MCF 10A (cell line): Measurements from ENCODE around the gene PDZRN3. TPM values are rescaled to one million over a fixed set of nuclear protein-coding genes. Genes with fewer than 3 reads are reported as not detected.

Source experiments
- BruUV-seq: library from RNA; stranded (reverse); fragments of 400-500 nt; replicated peaks from 2 replicates; lab custom pipeline; 2021; lab: Mats Ljungman, UMichigan
- CTCF ChIA-PET: fragments of 300-600 bp; sonication (Branson Sonifier 250); formaldehyde crosslinking; extraction: SDS; loops from one replicate; lab custom pipeline; 2021; ENCODE audit warnings: antibody characterized with exemption, inconsistent platforms; lab: Yijun Ruan, JAX
- POLR2A ChIA-PET: fragments of 300-600, 350-650 bp; sonication (Branson Sonifier 250); formaldehyde crosslinking; extraction: SDS; loops from one replicate; lab custom pipeline; 2020; ENCODE audit warnings: antibody characterized with exemption, inconsistent platforms; lab: Yijun Ruan, JAX
- DNase-seq: peaks from one replicate; pipeline ENCODE4 v3.0.0-alpha.2; 2018; ENCODE audit not compliant: unreplicated experiment
- H3K27ac Mint-ChIP-seq: one replicate; pipeline ENCODE4 v1.8.0; 2022; ENCODE audit warnings: mild to moderate bottlenecking, low read depth, mixed read lengths; ENCODE audit not compliant: unreplicated experiment
- H3K27me3 Mint-ChIP-seq: one replicate; pipeline ENCODE4 v1.8.0; 2022; ENCODE audit warnings: mixed read lengths; ENCODE audit not compliant: insufficient read depth, unreplicated experiment
- H3K36me3 Mint-ChIP-seq: one replicate; pipeline ENCODE4 v1.8.0; 2022; ENCODE audit warnings: mild to moderate bottlenecking, moderate library complexity, mixed read lengths; ENCODE audit not compliant: insufficient read depth, unreplicated experiment
- H3K4me1 Mint-ChIP-seq: one replicate; pipeline ENCODE4 v1.8.0; 2022; ENCODE audit warnings: mixed read lengths; ENCODE audit not compliant: insufficient read depth, unreplicated experiment
- H3K4me3 Mint-ChIP-seq: one replicate; pipeline ENCODE4 v1.8.0; 2022; ENCODE audit warnings: mild to moderate bottlenecking, moderate library complexity, mixed read lengths; ENCODE audit not compliant: unreplicated experiment
- H3K9me3 Mint-ChIP-seq: one replicate; pipeline ENCODE4 v1.8.0; 2022; ENCODE audit warnings: mixed read lengths; ENCODE audit not compliant: unreplicated experiment
- intact Hi-C: fragments of 100-400 bp; cut with micrococcal nuclease; formaldehyde crosslinking; loops from 2 replicates; pipeline ENCODE4 v1.14.1; 2022
- total RNA-seq: library from RNA; stranded (reverse); gene quantifications from 2 replicates; pipeline ENCODE4 v1.2.3, GENCODE V29; 2022
- TF ChIP-seq, protein P1 (sequence below): fragments of 200-600 bp; IDR thresholded peaks from one replicate; pipeline ENCODE4 v1.8.0; 2022; ENCODE audit warnings: antibody characterized with exemption, mild to moderate bottlenecking; ENCODE audit not compliant: unreplicated experiment

Gene PDZRN3
- total RNA-seq, 1 experiment from 2014 or later, result not detected

DNA sequence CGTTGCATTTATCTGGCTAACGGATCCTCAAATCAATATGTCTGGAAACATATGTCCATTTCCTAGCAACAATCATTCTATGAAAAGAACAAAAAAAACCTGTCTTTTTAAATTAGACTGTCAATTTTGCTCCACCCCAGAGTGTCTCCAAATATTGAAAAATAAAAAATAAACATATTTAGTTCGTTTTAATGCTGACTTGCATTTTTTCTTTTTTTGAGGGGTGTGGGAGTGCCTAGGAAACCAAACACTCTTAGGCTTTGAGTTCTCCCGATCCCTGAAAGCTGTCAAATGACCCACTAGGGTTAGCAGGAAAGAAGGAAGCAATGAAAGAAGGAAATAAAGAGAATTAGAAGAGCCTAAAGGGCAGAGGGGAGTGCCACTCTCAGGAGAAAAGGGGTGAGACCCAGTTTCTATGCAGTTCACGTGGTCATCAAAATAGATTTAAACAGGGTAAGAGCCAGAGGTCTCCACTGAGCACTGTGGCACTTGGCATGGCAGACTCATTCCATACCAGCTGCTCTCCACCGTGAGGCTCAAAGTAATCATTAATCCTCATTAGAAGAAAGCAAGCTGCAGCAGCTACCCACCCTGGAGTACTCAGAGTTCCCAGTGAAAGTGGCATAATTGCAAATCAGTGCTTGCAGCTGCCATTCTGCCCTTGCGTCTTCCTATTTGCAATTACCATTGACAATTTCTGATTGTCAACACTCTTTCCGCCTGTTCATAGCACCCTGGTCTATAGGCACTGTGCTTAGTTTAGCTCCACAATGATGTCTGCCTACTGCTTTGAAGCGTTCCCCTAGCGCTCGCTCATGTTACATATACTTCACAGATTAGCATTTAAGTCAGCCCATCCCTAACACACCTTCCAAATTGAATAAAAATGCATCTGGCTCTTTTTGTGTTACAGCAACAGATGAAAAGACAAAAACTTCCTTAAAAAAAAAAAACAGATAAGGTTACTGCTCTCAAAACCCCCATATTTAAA is 32.3 kb downstream of the PDZRN3 start:
- BruUV-seq, result no TSS peak
- no peaks in the 10 kb centered on the region for H3K36me3 Mint-ChIP-seq
- ChIA-PET POLR2A (no interaction called here), CTCF (no interaction called here)
- H3K4me3 Mint-ChIP-seq, result no peak overlapping the region
- TF ChIP-seq, protein P1, sequence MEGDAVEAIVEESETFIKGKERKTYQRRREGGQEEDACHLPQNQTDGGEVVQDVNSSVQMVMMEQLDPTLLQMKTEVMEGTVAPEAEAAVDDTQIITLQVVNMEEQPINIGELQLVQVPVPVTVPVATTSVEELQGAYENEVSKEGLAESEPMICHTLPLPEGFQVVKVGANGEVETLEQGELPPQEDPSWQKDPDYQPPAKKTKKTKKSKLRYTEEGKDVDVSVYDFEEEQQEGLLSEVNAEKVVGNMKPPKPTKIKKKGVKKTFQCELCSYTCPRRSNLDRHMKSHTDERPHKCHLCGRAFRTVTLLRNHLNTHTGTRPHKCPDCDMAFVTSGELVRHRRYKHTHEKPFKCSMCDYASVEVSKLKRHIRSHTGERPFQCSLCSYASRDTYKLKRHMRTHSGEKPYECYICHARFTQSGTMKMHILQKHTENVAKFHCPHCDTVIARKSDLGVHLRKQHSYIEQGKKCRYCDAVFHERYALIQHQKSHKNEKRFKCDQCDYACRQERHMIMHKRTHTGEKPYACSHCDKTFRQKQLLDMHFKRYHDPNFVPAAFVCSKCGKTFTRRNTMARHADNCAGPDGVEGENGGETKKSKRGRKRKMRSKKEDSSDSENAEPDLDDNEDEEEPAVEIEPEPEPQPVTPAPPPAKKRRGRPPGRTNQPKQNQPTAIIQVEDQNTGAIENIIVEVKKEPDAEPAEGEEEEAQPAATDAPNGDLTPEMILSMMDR, result no peak
- no peak for DNase-seq
- no peaks in the 10 kb centered on the region for H3K9me3 Mint-ChIP-seq
- no peak overlapping the region for H3K27ac Mint-ChIP-seq
- H3K27me3 Mint-ChIP-seq, result no peaks in the 10 kb centered on the region
- intact Hi-C loops, result no loop called here
- no peaks in the 10 kb centered on the region for H3K4me1 Mint-ChIP-seq

DNA sequence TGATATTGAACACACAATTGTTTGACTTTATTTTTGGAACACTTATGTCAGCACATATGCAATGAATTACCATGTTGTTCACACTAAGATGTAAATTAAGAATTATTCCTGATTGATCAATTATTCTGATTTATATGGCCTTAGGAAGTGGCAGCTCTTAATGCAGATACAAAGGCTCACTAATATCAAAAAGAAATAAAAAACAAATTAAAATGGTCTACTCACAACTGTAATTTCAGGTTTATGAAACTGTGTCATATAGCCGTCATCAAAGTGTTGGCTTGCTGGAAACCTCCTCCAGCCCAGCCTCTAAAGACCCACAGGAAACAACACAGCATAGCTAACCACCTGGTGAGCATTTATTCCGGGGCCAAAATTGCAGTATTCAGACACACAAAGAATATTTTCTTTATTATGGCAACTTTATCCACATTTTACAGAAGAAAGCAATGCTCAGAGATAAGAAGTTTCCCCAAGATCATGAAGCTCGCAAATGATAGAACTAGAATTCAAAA is 33.4 kb downstream of the PDZRN3 start:
- no peak for DNase-seq
- Mint-ChIP-seq H3K36me3 (no peaks in the 10 kb centered on the region), H3K27ac (no peak overlapping the region), H3K4me3 (no peak overlapping the region), H3K4me1 (no peaks in the 10 kb centered on the region), H3K27me3 (no peaks in the 10 kb centered on the region), H3K9me3 (no peaks in the 10 kb centered on the region)
- TF ChIP-seq, protein P1, result no peak
- ChIA-PET CTCF (interaction anchor here (0.6 to 0.8 kb wide), 2 partner anchors 9 to 1780 kb away, joined by 3 read pairs; no protein-coding TSS in a partner anchor), POLR2A (no interaction called here)
- intact Hi-C loops, result no loop called here
- no TSS peak for BruUV-seq

DNA sequence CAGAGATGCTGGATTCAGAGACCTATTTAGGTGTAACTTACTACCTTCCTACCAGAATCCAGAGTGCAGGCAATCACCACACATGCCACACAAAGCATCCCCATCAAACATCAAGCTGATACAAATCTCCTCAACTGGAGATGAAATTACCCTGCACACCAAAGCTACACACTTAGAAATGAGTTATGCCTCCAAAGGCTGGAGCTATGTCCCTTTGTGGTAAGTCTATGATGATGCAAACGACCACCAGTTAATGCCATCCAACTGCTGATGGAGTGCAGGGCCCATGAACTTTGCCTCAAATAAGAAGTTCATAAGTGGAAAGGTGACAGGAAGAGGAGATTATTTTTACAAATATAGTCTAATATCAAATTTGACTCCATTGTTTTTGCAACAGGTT is 38.1 kb downstream of the PDZRN3 start:
- Mint-ChIP-seq H3K27ac (no peak overlapping the region), H3K9me3 (no peaks in the 10 kb centered on the region), H3K4me3 (no peak overlapping the region), H3K36me3 (no peaks in the 10 kb centered on the region), H3K4me1 (no peaks in the 10 kb centered on the region), H3K27me3 (no peaks in the 10 kb centered on the region)
- no TSS peak for BruUV-seq
- POLR2A ChIA-PET, result no interaction called here
- CTCF ChIA-PET, result no interaction called here
- no peak for DNase-seq
- TF ChIP-seq, protein P1, result no peak
- intact Hi-C loops, result no loop called here

DNA sequence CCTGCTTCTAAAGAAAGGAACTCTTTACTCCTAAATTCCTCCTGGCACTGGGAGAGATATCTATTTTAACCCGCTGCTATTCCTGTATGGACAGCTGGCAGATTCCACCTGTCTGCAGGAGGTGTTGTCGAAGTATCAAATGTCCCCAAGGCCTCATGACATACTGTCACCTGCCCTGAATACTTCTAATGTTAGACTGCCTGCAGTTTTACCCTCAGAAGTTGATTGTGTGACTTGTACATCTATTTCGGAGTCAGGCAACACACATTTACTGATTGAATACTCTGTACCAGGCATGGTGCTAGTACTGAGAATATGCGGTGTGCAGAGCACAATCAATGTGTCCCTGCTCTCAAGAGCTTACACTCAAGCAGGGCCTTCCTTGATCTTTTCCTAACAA is 38.6 kb downstream of the PDZRN3 start:
- H3K27ac Mint-ChIP-seq, result no peak overlapping the region
- H3K4me3 Mint-ChIP-seq, result no peak overlapping the region
- H3K27me3 Mint-ChIP-seq, result no peaks in the 10 kb centered on the region
- intact Hi-C loops, result no loop called here
- TF ChIP-seq, protein P1, result no peak
- H3K4me1 Mint-ChIP-seq, result no peaks in the 10 kb centered on the region
- no peak for DNase-seq
- BruUV-seq, result no TSS peak
- no peaks in the 10 kb centered on the region for H3K36me3 Mint-ChIP-seq
- POLR2A ChIA-PET, result no interaction called here
- CTCF ChIA-PET, result no interaction called here
- H3K9me3 Mint-ChIP-seq, result no peaks in the 10 kb centered on the region
